ENCODE measurements around the gene CCDC24.

The CCDC24 gene

GRCh38 chr1:44045064-44045463, 53.7 kb downstream of the CCDC24 start:
- no peak for DNase-seq

Data from CD4-positive, alpha-beta T cell treated with Interleukin-10 for 1 hour (primary cell).